ENCODE measurements around the gene LRRN1.

DNA sequence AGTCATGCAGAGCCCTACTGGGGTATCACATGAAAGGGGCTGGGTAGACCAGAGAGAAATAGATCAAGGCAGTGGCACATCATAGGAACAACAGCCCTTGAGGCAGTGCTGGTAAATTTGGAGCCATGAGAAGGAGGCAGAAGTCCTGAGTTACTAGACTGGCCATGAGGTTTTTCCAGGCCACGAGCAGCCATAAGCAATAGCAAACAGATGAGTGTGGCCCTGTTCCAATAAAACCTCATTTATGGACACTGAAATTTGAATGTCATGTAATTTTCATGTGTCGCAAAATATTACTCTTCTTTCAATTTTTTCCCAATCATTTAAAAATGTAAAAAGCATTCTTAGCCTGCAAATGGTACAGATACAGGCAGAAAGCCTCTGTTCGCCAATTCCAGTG, 28.1 kb upstream of the LRRN1 start:
- TF ChIP-seq EP300 (IDR thresholded peaks at IDR 0.05) (no peak), POLR2A (IDR thresholded peaks at IDR 0.05) (no peak), POLR2AphosphoS5 (IDR thresholded peaks at IDR 0.05) (no peak)
- TF ChIP-seq, protein P1, sequence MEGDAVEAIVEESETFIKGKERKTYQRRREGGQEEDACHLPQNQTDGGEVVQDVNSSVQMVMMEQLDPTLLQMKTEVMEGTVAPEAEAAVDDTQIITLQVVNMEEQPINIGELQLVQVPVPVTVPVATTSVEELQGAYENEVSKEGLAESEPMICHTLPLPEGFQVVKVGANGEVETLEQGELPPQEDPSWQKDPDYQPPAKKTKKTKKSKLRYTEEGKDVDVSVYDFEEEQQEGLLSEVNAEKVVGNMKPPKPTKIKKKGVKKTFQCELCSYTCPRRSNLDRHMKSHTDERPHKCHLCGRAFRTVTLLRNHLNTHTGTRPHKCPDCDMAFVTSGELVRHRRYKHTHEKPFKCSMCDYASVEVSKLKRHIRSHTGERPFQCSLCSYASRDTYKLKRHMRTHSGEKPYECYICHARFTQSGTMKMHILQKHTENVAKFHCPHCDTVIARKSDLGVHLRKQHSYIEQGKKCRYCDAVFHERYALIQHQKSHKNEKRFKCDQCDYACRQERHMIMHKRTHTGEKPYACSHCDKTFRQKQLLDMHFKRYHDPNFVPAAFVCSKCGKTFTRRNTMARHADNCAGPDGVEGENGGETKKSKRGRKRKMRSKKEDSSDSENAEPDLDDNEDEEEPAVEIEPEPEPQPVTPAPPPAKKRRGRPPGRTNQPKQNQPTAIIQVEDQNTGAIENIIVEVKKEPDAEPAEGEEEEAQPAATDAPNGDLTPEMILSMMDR (IDR thresholded peaks at IDR 0.05) = no peak
